Renal cortical epithelial cell (primary cell): ENCODE measurements around the gene SYT6. TPM values are rescaled to one million over a fixed set of nuclear protein-coding genes. Genes with fewer than 3 reads are reported as not detected.

ENCODE experiments used
- DNase-seq: peaks from one replicate; pipeline ENCODE4 v3.0.0-alpha.2; 2011; ENCODE audit warnings: low read depth
- total RNA-seq: library from RNA; depleted of rRNA; stranded (reverse); fragments of >200 nt; gene quantifications from 2 replicates; pipeline ENCODE4 v1.2.3, GENCODE V29; 2014

Gene SYT6
- total RNA-seq, 1 donor from 2014 or later, result not detected

- peak; percentile 9 for DNase-seq
Measured at GRCh38 chr1:114154963-114155322, 1.3 kb upstream of the SYT6 start.

- DNase-seq, result no peak
Measured at GRCh38 chr1:114154146-114154962, 685 bp upstream of the SYT6 start.

GRCh38 chr1:114152508-114153260 is 985 bp downstream of the SYT6 start:
- DNase-seq, result no peak

GRCh38 chr1:114152089-114152507 is 1.6 kb downstream of the SYT6 start:
- no peak for DNase-seq

GRCh38 chr1:114150016-114150415 is 3.7 kb downstream of the SYT6 start:
- DNase-seq, result no peak

GRCh38 chr1:114149211-114149610 is 4.5 kb downstream of the SYT6 start:
- DNase-seq, result no peak

GRCh38 chr1:114145504-114146151 is 8.0 kb downstream of the SYT6 start:
- no peak for DNase-seq

GRCh38 chr1:114144016-114144415 is 9.7 kb downstream of the SYT6 start:
- no peak for DNase-seq

GRCh38 chr1:114139540-114139939 is 14.1 kb downstream of the SYT6 start:
- DNase-seq, result no peak

- DNase-seq, result no peak
Measured at GRCh38 chr1:114137497-114137896, 16.2 kb downstream of the SYT6 start.

GRCh38 chr1:114135786-114136185 is 17.9 kb downstream of the SYT6 start:
- no peak for DNase-seq

GRCh38 chr1:114134518-114134917 is 19.2 kb downstream of the SYT6 start:
- DNase-seq, result no peak

GRCh38 chr1:114133129-114133528 is 20.5 kb downstream of the SYT6 start:
- no peak for DNase-seq

- DNase-seq, result no peak
Measured at GRCh38 chr1:114131526-114132220, 22.0 kb downstream of the SYT6 start.

GRCh38 chr1:114130846-114131525 is 22.7 kb downstream of the SYT6 start:
- DNase-seq, result no peak

GRCh38 chr1:114130213-114130612 is 23.5 kb downstream of the SYT6 start:
- DNase-seq, result no peak

- no peak for DNase-seq
Measured at GRCh38 chr1:114128293-114128692, 25.4 kb downstream of the SYT6 start.

GRCh38 chr1:114126261-114127095 is 27.2 kb downstream of the SYT6 start:
- no peak for DNase-seq

GRCh38 chr1:114124644-114125043 is 29.0 kb downstream of the SYT6 start:
- DNase-seq, result no peak

GRCh38 chr1:114122941-114123618 is 30.6 kb downstream of the SYT6 start:
- DNase-seq, result peak; percentile 12
